ENCODE results near the gene TUBE1.

DNA sequence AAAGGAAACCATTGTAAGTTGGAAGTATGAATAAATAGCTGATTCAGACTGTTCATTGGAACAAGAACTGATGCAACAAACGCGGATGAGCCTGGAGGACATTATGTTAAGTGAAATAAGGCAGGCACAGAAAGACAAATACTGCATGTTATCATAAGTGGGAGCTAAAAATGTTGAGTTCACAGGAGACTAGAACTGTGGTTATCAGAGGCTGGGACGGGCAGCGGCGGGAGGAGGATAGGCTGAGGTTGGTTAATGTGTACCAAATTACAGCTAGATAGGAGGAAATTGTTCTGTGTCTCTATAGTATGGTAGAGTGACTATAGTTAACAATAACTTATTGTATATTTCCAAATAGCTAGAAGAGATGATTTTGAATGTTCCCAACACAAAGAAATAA lies 40.9 kb upstream of the TUBE1 start:
- TF ChIP-seq, protein P1, sequence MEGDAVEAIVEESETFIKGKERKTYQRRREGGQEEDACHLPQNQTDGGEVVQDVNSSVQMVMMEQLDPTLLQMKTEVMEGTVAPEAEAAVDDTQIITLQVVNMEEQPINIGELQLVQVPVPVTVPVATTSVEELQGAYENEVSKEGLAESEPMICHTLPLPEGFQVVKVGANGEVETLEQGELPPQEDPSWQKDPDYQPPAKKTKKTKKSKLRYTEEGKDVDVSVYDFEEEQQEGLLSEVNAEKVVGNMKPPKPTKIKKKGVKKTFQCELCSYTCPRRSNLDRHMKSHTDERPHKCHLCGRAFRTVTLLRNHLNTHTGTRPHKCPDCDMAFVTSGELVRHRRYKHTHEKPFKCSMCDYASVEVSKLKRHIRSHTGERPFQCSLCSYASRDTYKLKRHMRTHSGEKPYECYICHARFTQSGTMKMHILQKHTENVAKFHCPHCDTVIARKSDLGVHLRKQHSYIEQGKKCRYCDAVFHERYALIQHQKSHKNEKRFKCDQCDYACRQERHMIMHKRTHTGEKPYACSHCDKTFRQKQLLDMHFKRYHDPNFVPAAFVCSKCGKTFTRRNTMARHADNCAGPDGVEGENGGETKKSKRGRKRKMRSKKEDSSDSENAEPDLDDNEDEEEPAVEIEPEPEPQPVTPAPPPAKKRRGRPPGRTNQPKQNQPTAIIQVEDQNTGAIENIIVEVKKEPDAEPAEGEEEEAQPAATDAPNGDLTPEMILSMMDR (IDR thresholded peaks at IDR 0.05), result no peak
- TF ChIP-seq POLR2A (IDR thresholded peaks at IDR 0.05), result no peak
